ENCODE data around the gene CTXND1.

Gene CTXND1

DNA sequence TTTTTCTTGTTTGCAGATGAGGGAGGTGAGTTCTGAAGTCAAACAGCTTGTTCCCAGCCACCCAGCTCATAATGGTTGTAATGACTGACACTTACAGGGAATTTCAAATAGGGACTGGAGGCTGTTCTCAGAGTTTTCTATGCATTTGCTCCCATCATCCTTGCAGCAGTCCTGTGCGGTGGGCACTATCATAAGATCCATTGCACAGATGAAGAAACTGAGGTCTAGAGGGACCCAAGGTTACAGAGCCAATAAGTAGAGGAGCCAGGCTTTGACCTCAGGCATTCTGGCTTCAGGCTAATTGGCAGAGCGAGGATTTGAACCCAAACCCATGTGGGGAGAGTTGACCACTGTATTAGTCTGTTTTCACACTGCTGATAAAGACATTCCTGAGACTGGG lies 66.9 kb downstream of the CTXND1 start:
- Histone ChIP-seq H3K9me3 (replicated peaks; ENCODE audit: insufficient read depth, low read length) (no peaks in the 10 kb centered on the region), H3K9ac (ENCODE audit: low read length) (no peak overlapping the region), H3K36me3 (replicated peaks; ENCODE audit: insufficient read depth, low read length) (peaks cover 2% of the 10 kb centered on the region; the same call in 1 of the 2 replicates), H3K27me3 (replicated peaks; ENCODE audit: insufficient read depth, low read length) (no peaks in the 10 kb centered on the region), H3K4me2 (ENCODE audit: low read depth, low read length) (no peak overlapping the region), H2AFZ (ENCODE audit: low read length) (no peak overlapping the region), H3K9me2 (replicated peaks; ENCODE audit: insufficient read depth, low read length) (no peaks in the 10 kb centered on the region), H3K27ac (ENCODE audit: low read length) (no peak overlapping the region), H3K4me1 (ENCODE audit: low read length) (no peaks in the 10 kb centered on the region), H3K79me2 (ENCODE audit: low read length) (no peaks in the 10 kb centered on the region), H3F3A (ENCODE audit: insufficient read depth, low read length) (no peaks in the 10 kb centered on the region), H4K20me1 (ENCODE audit: insufficient read depth, low read length) (no peaks in the 10 kb centered on the region), H3K4me3 (ENCODE audit: low read length) (no peak overlapping the region)
- no peak for DNase-seq
- TF ChIP-seq, protein P1, sequence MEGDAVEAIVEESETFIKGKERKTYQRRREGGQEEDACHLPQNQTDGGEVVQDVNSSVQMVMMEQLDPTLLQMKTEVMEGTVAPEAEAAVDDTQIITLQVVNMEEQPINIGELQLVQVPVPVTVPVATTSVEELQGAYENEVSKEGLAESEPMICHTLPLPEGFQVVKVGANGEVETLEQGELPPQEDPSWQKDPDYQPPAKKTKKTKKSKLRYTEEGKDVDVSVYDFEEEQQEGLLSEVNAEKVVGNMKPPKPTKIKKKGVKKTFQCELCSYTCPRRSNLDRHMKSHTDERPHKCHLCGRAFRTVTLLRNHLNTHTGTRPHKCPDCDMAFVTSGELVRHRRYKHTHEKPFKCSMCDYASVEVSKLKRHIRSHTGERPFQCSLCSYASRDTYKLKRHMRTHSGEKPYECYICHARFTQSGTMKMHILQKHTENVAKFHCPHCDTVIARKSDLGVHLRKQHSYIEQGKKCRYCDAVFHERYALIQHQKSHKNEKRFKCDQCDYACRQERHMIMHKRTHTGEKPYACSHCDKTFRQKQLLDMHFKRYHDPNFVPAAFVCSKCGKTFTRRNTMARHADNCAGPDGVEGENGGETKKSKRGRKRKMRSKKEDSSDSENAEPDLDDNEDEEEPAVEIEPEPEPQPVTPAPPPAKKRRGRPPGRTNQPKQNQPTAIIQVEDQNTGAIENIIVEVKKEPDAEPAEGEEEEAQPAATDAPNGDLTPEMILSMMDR (IDR thresholded peaks at IDR 0.05; ENCODE audit: low read length), result no peak
- TF ChIP-seq EZH2 (optimal IDR thresholded peaks at IDR 0.05; ENCODE audit: low read depth, low read length) (no peak), EZH2phosphoT487 (IDR thresholded peaks at IDR 0.05; ENCODE audit: low read length) (no peak)

DNA sequence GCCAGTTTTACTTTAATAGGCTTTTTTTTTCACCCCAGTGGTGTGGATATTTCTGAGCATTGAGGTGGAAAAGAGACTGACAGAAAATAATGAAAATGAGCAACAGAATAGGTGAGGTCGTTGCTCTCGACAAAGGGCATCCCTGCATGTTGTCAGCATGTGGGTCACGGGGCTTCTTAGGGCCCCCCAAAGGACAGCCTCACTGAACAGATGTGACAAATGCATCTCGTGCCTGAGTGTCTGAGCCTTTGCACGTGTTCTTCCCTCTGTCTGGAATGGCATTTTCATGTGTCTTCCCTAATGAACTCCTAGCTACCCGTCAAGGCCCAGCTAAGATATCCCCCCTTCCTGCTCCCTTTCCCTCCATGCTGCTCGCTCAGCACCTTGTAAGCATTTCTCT lies 67.5 kb downstream of the CTXND1 start:
- H3K4me1 ChIP-seq (ENCODE audit: low read length), result no peaks in the 10 kb centered on the region
- no peaks in the 10 kb centered on the region for H3K9me2 ChIP-seq (replicated peaks; ENCODE audit: insufficient read depth, low read length)
- no peaks in the 10 kb centered on the region for H3K27me3 ChIP-seq (replicated peaks; ENCODE audit: insufficient read depth, low read length)
- no peak overlapping the region for H2AFZ ChIP-seq (ENCODE audit: low read length)
- H3F3A ChIP-seq (ENCODE audit: insufficient read depth, low read length), result no peaks in the 10 kb centered on the region
- H3K4me3 ChIP-seq (ENCODE audit: low read length), result no peak overlapping the region
- H3K79me2 ChIP-seq (ENCODE audit: low read length), result no peaks in the 10 kb centered on the region
- H3K36me3 ChIP-seq (replicated peaks; ENCODE audit: insufficient read depth, low read length), result peaks cover 2% of the 10 kb centered on the region; the same call in 1 of the 2 replicates
- TF ChIP-seq EZH2phosphoT487 (IDR thresholded peaks at IDR 0.05; ENCODE audit: low read length) (no peak), EZH2 (optimal IDR thresholded peaks at IDR 0.05; ENCODE audit: low read depth, low read length) (no peak)
- TF ChIP-seq, protein P1 (IDR thresholded peaks at IDR 0.05; ENCODE audit: low read length), result no peak
- no peak overlapping the region for H3K9ac ChIP-seq (ENCODE audit: low read length)
- H3K4me2 ChIP-seq (ENCODE audit: low read depth, low read length), result no peak overlapping the region
- no peak for DNase-seq
- no peak overlapping the region for H3K27ac ChIP-seq (ENCODE audit: low read length)
- no peaks in the 10 kb centered on the region for H4K20me1 ChIP-seq (ENCODE audit: insufficient read depth, low read length)
- no peaks in the 10 kb centered on the region for H3K9me3 ChIP-seq (replicated peaks; ENCODE audit: insufficient read depth, low read length)

DNA sequence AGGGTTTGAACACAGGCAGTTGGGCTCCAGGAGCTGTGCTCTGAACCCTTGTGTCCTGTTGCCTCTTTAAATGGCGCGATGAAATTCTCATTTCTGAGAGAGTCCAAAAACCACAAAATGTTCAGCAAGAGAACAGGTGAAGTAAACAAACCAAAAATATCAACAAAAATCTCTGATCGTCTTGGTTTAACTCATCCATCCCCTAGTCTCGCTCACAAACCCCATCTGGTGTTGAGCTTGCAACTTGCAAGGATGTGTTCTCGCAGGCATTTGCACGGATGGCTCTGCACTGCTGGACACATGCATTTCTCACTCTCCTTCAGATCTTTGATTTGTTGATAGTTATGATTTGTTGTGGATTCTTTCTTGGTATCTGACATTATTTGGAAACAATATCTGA lies 68.1 kb downstream of the CTXND1 start:
- Histone ChIP-seq H2AFZ (ENCODE audit: low read length) (no peak overlapping the region), H3K27ac (ENCODE audit: low read length) (no peak overlapping the region), H4K20me1 (ENCODE audit: insufficient read depth, low read length) (no peaks in the 10 kb centered on the region), H3K27me3 (replicated peaks; ENCODE audit: insufficient read depth, low read length) (no peaks in the 10 kb centered on the region), H3K36me3 (replicated peaks; ENCODE audit: insufficient read depth, low read length) (peaks cover 2% of the 10 kb centered on the region; the same call in 1 of the 2 replicates), H3K4me3 (ENCODE audit: low read length) (no peak overlapping the region), H3K9me2 (replicated peaks; ENCODE audit: insufficient read depth, low read length) (no peaks in the 10 kb centered on the region), H3K9me3 (replicated peaks; ENCODE audit: insufficient read depth, low read length) (no peaks in the 10 kb centered on the region), H3K4me1 (ENCODE audit: low read length) (no peaks in the 10 kb centered on the region), H3F3A (ENCODE audit: insufficient read depth, low read length) (no peaks in the 10 kb centered on the region), H3K4me2 (ENCODE audit: low read depth, low read length) (no peak overlapping the region), H3K9ac (ENCODE audit: low read length) (no peak overlapping the region), H3K79me2 (ENCODE audit: low read length) (no peaks in the 10 kb centered on the region)
- no peak for DNase-seq
- TF ChIP-seq, protein P1 (IDR thresholded peaks at IDR 0.05; ENCODE audit: low read length), result no peak
- no peak for TF ChIP-seq EZH2 (optimal IDR thresholded peaks at IDR 0.05; ENCODE audit: low read depth, low read length)
- no peak for TF ChIP-seq EZH2phosphoT487 (IDR thresholded peaks at IDR 0.05; ENCODE audit: low read length)
